Stimulated activated CD8-positive, alpha-beta memory T cell treated with anti-CD3 and anti-CD28 coated beads, Interleukin-12 subunit alpha, Interleukin-12 subunit beta, amount 100 ng/mL, for 24 hours (primary cell): Measurements from ENCODE around the gene PLPP6.

Source experiments
- DNase-seq: peaks from one replicate; pipeline ENCODE4 v3.0.0-alpha.2; 2020; ENCODE audit errors: extremely low read depth

The PLPP6 gene

GRCh38 chr9:4662989-4663792 is 1.1 kb downstream of the PLPP6 start:
- no peak for DNase-seq

GRCh38 chr9:4663956-4664355 is 1.9 kb downstream of the PLPP6 start:
- DNase-seq: no peak

- no peak for DNase-seq
Observed at GRCh38 chr9:4665357-4665756, 3.3 kb downstream of the PLPP6 start.

- DNase-seq: no peak
Observed at GRCh38 chr9:4666042-4666699, 4.1 kb downstream of the PLPP6 start, which contains the start of gene SPATA6L. TSS of gene SPATA6L (minus strand) at chr9:4666480. CDS start at chr9:4666250, 230 bp downstream.

GRCh38 chr9:4667681-4668080 is 5.6 kb downstream of the PLPP6 start:
- DNase-seq: no peak

- no peak for DNase-seq
Observed at GRCh38 chr9:4668604-4669003, 6.5 kb downstream of the PLPP6 start.

- no peak for DNase-seq
Observed at GRCh38 chr9:4669890-4670289, 7.8 kb downstream of the PLPP6 start.

- no peak for DNase-seq
Observed at GRCh38 chr9:4670591-4670990, 8.5 kb downstream of the PLPP6 start.

GRCh38 chr9:4671737-4672136 is 9.6 kb downstream of the PLPP6 start:
- DNase-seq: no peak

- no peak for DNase-seq
Observed at GRCh38 chr9:4674783-4675182, 12.7 kb downstream of the PLPP6 start.

GRCh38 chr9:4677392-4677791 is 15.3 kb downstream of the PLPP6 start:
- DNase-seq: no peak

GRCh38 chr9:4678679-4679267 is 16.7 kb downstream of the PLPP6 start:
- no peak for DNase-seq

GRCh38 chr9:4679268-4680172 is 17.4 kb downstream of the PLPP6 start, which contains the start of gene CDC37L1:
TSS of gene CDC37L1 (plus strand) at chr9:4679569. CDS start at chr9:4679768, 199 bp downstream.
- DNase-seq: peak; percentile 97

GRCh38 chr9:4680173-4680525 is 18.1 kb downstream of the PLPP6 start:
- no peak for DNase-seq

GRCh38 chr9:4680750-4681149 is 18.7 kb downstream of the PLPP6 start:
- no peak for DNase-seq

- DNase-seq: no peak
Observed at GRCh38 chr9:4684820-4685219, 22.7 kb downstream of the PLPP6 start.

- DNase-seq: no peak
Observed at GRCh38 chr9:4686112-4686511, 24.0 kb downstream of the PLPP6 start.

- DNase-seq: no peak
Observed at GRCh38 chr9:4686584-4686983, 24.5 kb downstream of the PLPP6 start.

- DNase-seq: no peak
Observed at GRCh38 chr9:4689021-4689420, 26.9 kb downstream of the PLPP6 start.

- DNase-seq: no peak
Observed at GRCh38 chr9:4689687-4690104, 27.6 kb downstream of the PLPP6 start.

- no peak for DNase-seq
Observed at GRCh38 chr9:4690144-4690543, 28.1 kb downstream of the PLPP6 start.

GRCh38 chr9:4691795-4692194 is 29.7 kb downstream of the PLPP6 start:
- no peak for DNase-seq
